K562 (cell line): ENCODE data around the gene MYH6. TPM values are rescaled to one million over a fixed set of nuclear protein-coding genes. Genes with fewer than 3 reads are reported as not detected.

Experiments used
- ATAC-seq: fragments of 200-7000 bp; cut with Tn5 transposase; 3 replicates; pipeline ENCODE4 v1.9.1; 2020; ENCODE audit warnings: moderate library complexity
- BruUV-seq: library from RNA; stranded (reverse); fragments of 400-500 nt; replicated peaks from 2 replicates; lab custom pipeline; 2021; lab: Mats Ljungman, UMichigan
- CTCF ChIA-PET: fragments of 300-600 bp; formaldehyde crosslinking; extraction: SDS; loops from one replicate; lab custom pipeline; 2021; ENCODE audit warnings: low intra/inter-chr PET ratio; lab: Yijun Ruan, JAX
- POLR2A ChIA-PET: fragments of 300-600, 350-650 bp; sonication (Branson Sonifier 250); formaldehyde crosslinking; extraction: SDS; loops from one replicate; lab custom pipeline; 2021; ENCODE audit warnings: antibody characterized with exemption, inconsistent platforms; lab: Yijun Ruan, JAX
- DNase-seq, 4 experiments: peaks; one replicate each; pipeline versions ENCODE4 v3.0.0 to v3.0.0-alpha.2; 2011 to 2018; ENCODE audit warnings: low spot score in 3 of 4, mixed read lengths in 3 of 4; ENCODE audit errors: extremely low read depth in 1 of 4
- FAIRE-seq: peaks from 2 replicates; lab custom pipeline; 2011; peaks lifted over from hg19 to GRCh38; lab: Jason Lieb, UNC
- H2AFZ ChIP-seq: 2 replicates; pipeline ENCODE4 v1.6.0; 2011; ENCODE audit warnings: low read depth, low read length, control low read depth, inconsistent platforms
- H3K27ac ChIP-seq: fragments of 200-600 bp; 3 replicates; pipeline ENCODE4 v1.8.0; 2011; ENCODE audit warnings: low read depth, mild to moderate bottlenecking, control low read depth, inconsistent platforms, low read length, moderate library complexity, mixed read lengths; ENCODE audit errors: extremely low read depth
- H3K27me3 ChIP-seq, 2 experiments: fragments of 300-600 bp in 1 of 2; 2 replicates in 1 of 2; 3 replicates in 1 of 2; pipeline versions ENCODE4 v1.6.0 to v1.8.0; 2011; ENCODE audit warnings: inconsistent platforms in 2 of 2, low read length in 2 of 2, mild to moderate bottlenecking in 1 of 2, mixed read lengths in 1 of 2, moderate library complexity in 1 of 2; ENCODE audit not compliant: control insufficient read depth in 2 of 2, insufficient read depth in 2 of 2
- H3K36me3 ChIP-seq: fragments of 300-600 bp; 3 replicates; pipeline ENCODE4 v1.8.0; 2011; ENCODE audit warnings: mild to moderate bottlenecking, low read length, inconsistent platforms; ENCODE audit not compliant: control insufficient read depth, insufficient read depth
- H3K4me1 ChIP-seq, 2 experiments: fragments of 200-600 bp in 1 of 2; replicated peaks in 1 of 2; 2 replicates in 1 of 2; 3 replicates in 1 of 2; pipeline versions ENCODE4 v1.5.1 to v1.8.0; 2011; ENCODE audit warnings: inconsistent platforms in 2 of 2, low read length in 2 of 2, mild to moderate bottlenecking in 1 of 2, mixed read lengths in 1 of 2, moderate library complexity in 1 of 2; ENCODE audit not compliant: control insufficient read depth in 2 of 2, insufficient read depth in 2 of 2
- H3K4me2 ChIP-seq: 2 replicates; pipeline ENCODE4 v1.6.1; 2011; ENCODE audit warnings: low read length, control low read depth, inconsistent platforms, mixed read lengths; ENCODE audit not compliant: insufficient read depth
- H3K4me3 ChIP-seq: fragments of 200-600 bp; sonication (generic), shearing (Covaris generic); 2 replicates; pipeline ENCODE4 v1.5.1; 2016; ENCODE audit warnings: control low read depth, inconsistent platforms
- H3K79me2 ChIP-seq: fragments of 200-600 bp; 3 replicates; pipeline ENCODE4 v1.8.0; 2011; ENCODE audit warnings: low read length, inconsistent platforms; ENCODE audit not compliant: control insufficient read depth, insufficient read depth
- H3K9ac ChIP-seq, 2 experiments: 2 replicates each; pipeline versions ENCODE4 v1.6.0 to v1.6.1; 2011; ENCODE audit warnings: low read depth in 2 of 2, low read length in 2 of 2, control low read depth in 1 of 2, inconsistent platforms in 1 of 2, mild to moderate bottlenecking in 1 of 2, mixed read lengths in 1 of 2; ENCODE audit not compliant: insufficient read depth in 1 of 2
- H3K9me1 ChIP-seq: one replicate; pipeline ENCODE4 v1.6.0; 2011; ENCODE audit warnings: inconsistent platforms, mild to moderate bottlenecking, low read length, moderate library complexity; ENCODE audit not compliant: control insufficient read depth, insufficient read depth
- H3K9me3 ChIP-seq: replicated peaks from 2 replicates; pipeline ENCODE4 v1.5.1; 2011; ENCODE audit warnings: low read depth, low read length, inconsistent platforms; ENCODE audit not compliant: control insufficient read depth, insufficient read depth
- H4K20me1 ChIP-seq: replicated peaks from 2 replicates; pipeline ENCODE4 v1.6.1; 2011; ENCODE audit warnings: low read length, inconsistent platforms, mixed read lengths; ENCODE audit not compliant: control insufficient read depth, insufficient read depth
- BRF1 ChIP-seq: IDR thresholded peaks from 3 replicates; pipeline ENCODE4 v1.6.1; 2011; ENCODE audit warnings: borderline replicate concordance, mild to moderate bottlenecking; ENCODE audit not compliant: insufficient read length; ENCODE audit errors: extremely low read depth
- CEBPB ChIP-seq: fragments of 450-650 bp; IDR thresholded peaks from 2 replicates; pipeline ENCODE4 v1.6.1; 2016; ENCODE audit warnings: missing genetic modification characterization, missing compliant biosample characterization
- GATAD2A ChIP-seq: fragments of 450-650 bp; IDR thresholded peaks from 2 replicates; pipeline ENCODE4 v1.6.1; 2017
- HDAC2 ChIP-seq: fragments of 450-650 bp; IDR thresholded peaks from 2 replicates; pipeline ENCODE4 v1.6.1; 2016; ENCODE audit warnings: mild to moderate bottlenecking
- KHSRP ChIP-seq: fragments of 450-650 bp; IDR thresholded peaks from 2 replicates; pipeline ENCODE4 v1.6.1; 2017
- NONO ChIP-seq, 2 experiments: fragments of 200-400 bp in 1 of 2; fragments of 450-650 bp in 1 of 2; formaldehyde crosslinking in 1 of 2; IDR thresholded peaks; 2 replicates each; pipeline ENCODE4 v1.6.1; 2017; ENCODE audit warnings: low read depth in 2 of 2, mild to moderate bottlenecking in 2 of 2, moderate library complexity in 2 of 2, low read length in 1 of 2
- NR1H2 ChIP-seq: sonication (generic); formaldehyde crosslinking; IDR thresholded peaks from 2 replicates; pipeline ENCODE4 v1.4.0; 2020; ENCODE audit warnings: mild to moderate bottlenecking, missing genetic modification reagents
- POLR3A ChIP-seq: IDR thresholded peaks from 2 replicates; pipeline ENCODE4 v1.6.1; 2011; ENCODE audit warnings: borderline replicate concordance, mild to moderate bottlenecking, moderate library complexity; ENCODE audit not compliant: insufficient read length, insufficient read depth; ENCODE audit errors: extremely low read depth
- SRSF7 ChIP-seq: fragments of 200-400 bp; formaldehyde crosslinking; optimal IDR thresholded peaks from 2 replicates; pipeline ENCODE3; 2017; ENCODE audit warnings: mild to moderate bottlenecking, low read depth, low read length
- TBP ChIP-seq: optimal IDR thresholded peaks from 2 replicates; pipeline ENCODE3; 2011; ENCODE audit warnings: low read depth, low read length, improper control_type of control experiment
- TOE1 ChIP-seq, 2 experiments: fragments of 450-650 bp in 1 of 2; sonication (generic) in 1 of 2; formaldehyde crosslinking in 1 of 2; IDR thresholded peaks; 2 replicates each; pipeline versions ENCODE4 v1.7.1 to v1.8.0; 2016 to 2022; ENCODE audit warnings: borderline replicate concordance in 2 of 2, mild to moderate bottlenecking in 2 of 2, antibody characterized with exemption in 1 of 2, inconsistent platforms in 1 of 2, low read depth in 1 of 2, missing genetic modification reagents in 1 of 2, moderate library complexity in 1 of 2
- ZEB2 ChIP-seq: fragments of 450-650 bp; IDR thresholded peaks from 2 replicates; pipeline ENCODE4 v1.6.1; 2016
- ZNF197 ChIP-seq: fragments of 200-800 bp; sonication (Bioruptor generic); IDR thresholded peaks from 2 replicates; pipeline ENCODE4 v1.6.1; 2016; ENCODE audit warnings: low read depth, missing genetic modification characterization, missing compliant biosample characterization
- ZNF347 ChIP-seq: fragments of 450-650 bp; formaldehyde crosslinking; IDR thresholded peaks from 2 replicates; pipeline ENCODE4 v1.4.0; 2020; ENCODE audit warnings: low read depth, mild to moderate bottlenecking, moderate library complexity
- ZNF444 ChIP-seq: fragments of 250-450 bp; sonication (Bioruptor Pico); IDR thresholded peaks from 2 replicates; pipeline ENCODE4 v1.4.0; 2020; ENCODE audit warnings: mild to moderate bottlenecking, moderate library complexity
- WGBS: fragments of 100-300 bp; shearing (Covaris generic); methylation state at CpG from one replicate; pipeline ENCODE4 v1.1.6; 2016; ENCODE audit warnings: low coverage, mixed read lengths; ENCODE audit not compliant: insufficient coverage; ENCODE audit errors: missing lambda C conversion rate; 5-methylcytosine and 5-hydroxymethylcytosine counted together
- in situ Hi-C: fragments of 300-500 bp; cut with MboI; formaldehyde crosslinking; loops from 4 replicates; pipeline ENCODE4 v1.15.0; 2018; ENCODE audit warnings: inconsistent platforms, mixed read lengths
- intact Hi-C: fragments of 100-400 bp; cut with micrococcal nuclease; formaldehyde crosslinking; loops from 2 replicates; pipeline ENCODE4 v1.14.2; 2022
- polyA plus RNA-seq, 8 experiments: library from polyadenylated mRNA; depleted of rRNA in 4 of 8; stranded (reverse) in 5 of 8; unstranded in 3 of 8; fragments of >200 nt; fragmentation: Nextera tagmentation in 2 of 8; fragmentation: Illumina TruSeq in 1 of 8; extraction: Ambion mirVana in 2 of 8; extraction: Trizol in 1 of 8; gene quantifications; 2 replicates each; pipeline versions ENCODE4 v1.2.1 to v1.2.3, GENCODE V29; 2011 to 2014; ENCODE audit warnings: inconsistent platforms in 1 of 8, missing spikeins in 1 of 8
- total RNA-seq, 7 experiments: library from RNA; depleted of rRNA in 6 of 7; stranded (reverse); fragments of >200 nt in 6 of 7; fragmentation: Illumina TruSeq in 2 of 7; extraction: Trizol in 2 of 7; gene quantifications; 2 replicates each; pipeline versions ENCODE4 v1.2.1 to v1.2.3, GENCODE V29; 2011 to 2021; ENCODE audit warnings: low replicate concordance in 1 of 7
- TF ChIP-seq, protein P1 (sequence below): fragments of 250-450 bp; sonication (Bioruptor Pico); IDR thresholded peaks from 2 replicates; pipeline ENCODE4 v1.8.0; 2022; ENCODE audit warnings: inconsistent platforms, mild to moderate bottlenecking, moderate library complexity, borderline replicate concordance

MYH6 gene
- total and polyA plus RNA-seq, 9 of the 15 experiments (the other 6 are each of a cell fraction or from before 2014, with no cell fraction given): not detected

DNA sequence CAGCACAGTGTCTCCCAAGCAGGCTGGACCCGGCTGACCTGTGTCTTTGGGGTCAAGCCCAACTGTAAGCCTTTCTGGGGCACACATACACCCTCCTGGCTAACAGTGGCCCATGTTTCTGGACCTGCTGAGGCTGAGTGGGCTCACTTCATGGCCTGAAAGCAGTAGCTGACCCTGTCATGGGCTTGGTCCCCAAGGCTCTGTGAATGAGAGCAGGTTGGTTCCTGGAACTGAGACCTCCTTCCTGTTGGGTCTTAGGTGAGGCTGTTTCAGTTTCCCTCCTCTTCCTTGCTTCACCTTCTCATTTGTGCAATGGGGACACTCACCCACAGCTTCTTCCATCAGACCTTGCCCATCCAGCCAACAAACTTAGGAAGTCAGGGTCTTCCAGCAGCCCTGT lies 36.2 kb downstream of the MYH6 start:
- no peak for FAIRE-seq
- Histone ChIP-seq H2AFZ (no peak overlapping the region), H3K9me1 (no peaks in the 10 kb centered on the region), H3K4me1 (peaks cover 0 to 5% of the 10 kb centered on the region in 2 experiments; a peak in 3 of 5 replicates), H3K9ac (no peak overlapping the region), H3K9me3 (no peaks in the 10 kb centered on the region), H3K27me3 (peaks cover 4 to 24% of the 10 kb centered on the region in 2 experiments; a peak in 3 of 5 replicates), H3K4me3 (no peak overlapping the region), H3K27ac (no peak overlapping the region), H3K36me3 (no peaks in the 10 kb centered on the region), H3K4me2 (no peak overlapping the region), H4K20me1 (no peaks in the 10 kb centered on the region; the same call in 1 of the 2 replicates), H3K79me2 (no peaks in the 10 kb centered on the region)
- ATAC-seq: no peak
- in situ Hi-C loops: no loop called here
- CTCF ChIA-PET: no interaction called here
- DNase-seq: no peak
- WGBS: 0% methylated on average over 1 of the region's 1 CpG
- POLR2A ChIA-PET: no interaction called here
- no TSS peak for BruUV-seq
- intact Hi-C loops: no loop called here
- TF ChIP-seq BRF1 (no peak), HDAC2 (no peak), POLR3A (no peak), ZEB2 (no peak), NONO (IDR thresholded peaks at IDR 0.05; ENCODE audit: low read depth in 2 of 2, low read length in 1 of 2) (no peak), ZNF347 (CRISPR knock-in tag) (no peak), ZNF444 (no peak), GATAD2A (no peak), CEBPB (tag) (no peak), KHSRP (no peak), TBP (no peak), NR1H2 (CRISPR knock-in tag) (no peak), ZNF197 (CRISPR knock-in tag) (no peak), TOE1 (IDR thresholded peaks at IDR 0.05; ENCODE audit: borderline replicate concordance) (no peak), TOE1 (CRISPR knock-in tag; IDR thresholded peaks at IDR 0.05; ENCODE audit: borderline replicate concordance, low read depth) (no peak), SRSF7 (no peak)
- TF ChIP-seq, protein P1, sequence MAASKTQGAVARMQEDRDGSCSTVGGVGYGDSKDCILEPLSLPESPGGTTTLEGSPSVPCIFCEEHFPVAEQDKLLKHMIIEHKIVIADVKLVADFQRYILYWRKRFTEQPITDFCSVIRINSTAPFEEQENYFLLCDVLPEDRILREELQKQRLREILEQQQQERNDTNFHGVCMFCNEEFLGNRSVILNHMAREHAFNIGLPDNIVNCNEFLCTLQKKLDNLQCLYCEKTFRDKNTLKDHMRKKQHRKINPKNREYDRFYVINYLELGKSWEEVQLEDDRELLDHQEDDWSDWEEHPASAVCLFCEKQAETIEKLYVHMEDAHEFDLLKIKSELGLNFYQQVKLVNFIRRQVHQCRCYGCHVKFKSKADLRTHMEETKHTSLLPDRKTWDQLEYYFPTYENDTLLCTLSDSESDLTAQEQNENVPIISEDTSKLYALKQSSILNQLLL (CRISPR knock-in tag): no peak
